GM12878 (cell line): ENCODE results near the gene PKMYT1. TPM values are rescaled to one million over a fixed set of nuclear protein-coding genes. Genes with fewer than 3 reads are reported as not detected.

Experiments
- ATAC-seq: fragments of 200-7000 bp; cut with Tn5 transposase; 3 replicates; pipeline ENCODE4 v1.9.1; 2020; ENCODE audit warnings: mild to moderate bottlenecking, moderate library complexity
- BruUV-seq: library from RNA; stranded (reverse); fragments of 400-500 nt; replicated peaks from 2 replicates; lab custom pipeline; 2021; lab: Mats Ljungman, UMichigan
- CTCF ChIA-PET: fragments of 300-600 bp; sonication (Branson Sonifier 250); formaldehyde crosslinking; extraction: SDS; loops from one replicate; lab custom pipeline; 2021; ENCODE audit warnings: inconsistent platforms; lab: Yijun Ruan, JAX
- POLR2A ChIA-PET: fragments of 350-600 bp; formaldehyde crosslinking; extraction: SDS; loops from one replicate; lab custom pipeline; 2021; ENCODE audit warnings: inconsistent platforms; lab: Charles Lee
- RAD21 ChIA-PET: fragments of 300-600 bp; sonication (Branson Sonifier 250); formaldehyde crosslinking; loops from one replicate; lab custom pipeline; 2023; ENCODE audit warnings: antibody characterized with exemption; ENCODE audit not compliant: unreplicated experiment; lab: Charles Lee
- SMC1A ChIA-PET: fragments of 300-600 bp; sonication (Branson Sonifier 250); formaldehyde crosslinking; loops from one replicate; lab custom pipeline; 2023; ENCODE audit not compliant: unreplicated experiment, uncharacterized antibody; lab: Charles Lee
- DNase-seq: peaks from one replicate; pipeline ENCODE4 v3.0.0-alpha.2; 2011; ENCODE audit warnings: low read depth, low spot score
- FAIRE-seq: peaks from 3 replicates; lab custom pipeline; 2011; peaks lifted over from hg19 to GRCh38; lab: Jason Lieb, UNC
- H2AFZ ChIP-seq: 2 replicates; pipeline ENCODE4 v1.6.0; 2011; ENCODE audit warnings: low read depth, low read length, control low read depth; ENCODE audit not compliant: control insufficient read depth
- H3K27ac ChIP-seq: 2 replicates; pipeline ENCODE4 v1.5.1; 2011; ENCODE audit warnings: control low read depth; ENCODE audit not compliant: control insufficient read depth, insufficient read depth
- H3K27me3 ChIP-seq, 2 experiments: replicated peaks in 1 of 2; 2 replicates each; pipeline versions ENCODE4 v1.6.0 to v1.6.1; 2011; ENCODE audit warnings: low read length in 1 of 2; ENCODE audit not compliant: control insufficient read depth in 2 of 2, insufficient read depth in 2 of 2
- H3K36me3 ChIP-seq, 2 experiments: 2 replicates each; pipeline ENCODE4 v1.5.1; 2011; ENCODE audit warnings: low read length in 1 of 2; ENCODE audit not compliant: control insufficient read depth in 2 of 2, insufficient read depth in 2 of 2
- H3K4me1 ChIP-seq: 2 replicates; pipeline ENCODE4 v1.6.1; 2011; ENCODE audit warnings: mild to moderate bottlenecking, low read length, moderate library complexity, mixed read lengths; ENCODE audit not compliant: control insufficient read depth, insufficient read depth
- H3K4me2 ChIP-seq: 2 replicates; pipeline ENCODE4 v1.6.0; 2011; ENCODE audit warnings: control low read depth; ENCODE audit not compliant: control insufficient read depth, insufficient read depth
- H3K4me3 ChIP-seq: fragments of 200-600 bp; sonication (generic); 2 replicates; pipeline ENCODE4 v1.5.1; 2016
- H3K79me2 ChIP-seq: 2 replicates; pipeline ENCODE4 v1.6.0; 2011; ENCODE audit warnings: low read length; ENCODE audit not compliant: control insufficient read depth, insufficient read depth
- H3K9ac ChIP-seq: 2 replicates; pipeline ENCODE4 v1.8.0; 2011; ENCODE audit warnings: low read length, control low read depth, mixed read lengths; ENCODE audit not compliant: control insufficient read depth, insufficient read depth
- H3K9me3 ChIP-seq: replicated peaks from 3 replicates; pipeline ENCODE4 v1.5.1; 2011; ENCODE audit warnings: mild to moderate bottlenecking, low read length; ENCODE audit not compliant: control insufficient read depth, insufficient read depth
- H4K20me1 ChIP-seq: 2 replicates; pipeline ENCODE4 v1.6.0; 2011; ENCODE audit not compliant: control insufficient read depth, insufficient read depth
- BHLHE40 ChIP-seq, 2 experiments: fragments of 450-650 bp in 1 of 2; IDR thresholded peaks; 2 replicates each; pipeline ENCODE4 v1.6.1; 2011 to 2017; ENCODE audit warnings: low read depth in 2 of 2, borderline replicate concordance in 1 of 2, improper control_type of control experiment in 1 of 2, low read length in 1 of 2, mild to moderate bottlenecking in 1 of 2
- DPF2 ChIP-seq: fragments of 450-650 bp; IDR thresholded peaks from 2 replicates; pipeline ENCODE4 v1.6.1; 2017; ENCODE audit warnings: mild to moderate bottlenecking
- E2F4 ChIP-seq: IDR thresholded peaks from 2 replicates; pipeline ENCODE4 v1.6.1; 2012; ENCODE audit warnings: low read depth, low read length, improper control_type of control experiment
- IKZF1 ChIP-seq: fragments of 450-650 bp; conservative IDR thresholded peaks from 2 replicates; pipeline ENCODE4 v1.6.1; 2017; ENCODE audit warnings: antibody characterized with exemption, mild to moderate bottlenecking
- MEF2B ChIP-seq: fragments of 450-650 bp; IDR thresholded peaks from 2 replicates; pipeline ENCODE4 v1.6.1; 2018; ENCODE audit warnings: mild to moderate bottlenecking, moderate library complexity; ENCODE audit not compliant: partially characterized antibody, poor library complexity, severe bottlenecking
- NR2F1 ChIP-seq: fragments of 450-650 bp; conservative IDR thresholded peaks from 2 replicates; pipeline ENCODE4 v1.6.1; 2017; ENCODE audit warnings: mild to moderate bottlenecking
- POU2F2 ChIP-seq: IDR thresholded peaks from 3 replicates; pipeline ENCODE4 v1.6.1; 2011; ENCODE audit warnings: low read depth, mild to moderate bottlenecking, low read length, borderline replicate concordance
- SP1 ChIP-seq: IDR thresholded peaks from one replicate; pipeline ENCODE4 v1.6.1; 2011; ENCODE audit warnings: low read depth, low read length
- STAT3 ChIP-seq: IDR thresholded peaks from 2 replicates; pipeline ENCODE4 v1.6.1; 2011; ENCODE audit warnings: low read depth, low read length, improper control_type of control experiment
- WGBS: methylation state at CpG from one replicate; pipeline ENCODE4 v1.1.6; 2016; ENCODE audit warnings: low lambda C conversion rate; ENCODE audit not compliant: insufficient replicate concordance, insufficient coverage; ENCODE audit errors: missing lambda C conversion rate; 5-methylcytosine and 5-hydroxymethylcytosine counted together
- in situ Hi-C: fragments of 300-500 bp; cut with MboI; formaldehyde crosslinking; loops from 9 replicates; pipeline ENCODE4 v1.14.3; 2018; ENCODE audit warnings: mixed read lengths
- intact Hi-C: fragments of 100-400 bp; cut with micrococcal nuclease; formaldehyde crosslinking; loops from one replicate; pipeline ENCODE4 v1.14.2; 2022; ENCODE audit not compliant: unreplicated experiment
- polyA plus RNA-seq, 11 experiments: library from polyadenylated mRNA; depleted of rRNA in 4 of 11; unstranded in 6 of 11; stranded (reverse) in 5 of 11; fragments of >200 nt; fragmentation: Nextera tagmentation in 4 of 11; fragmentation: Illumina TruSeq in 1 of 11; extraction: Ambion mirVana in 4 of 11; extraction: Trizol in 1 of 11; gene quantifications; 1 replicate in 1 of 11; 2 replicates in 10 of 11; pipeline versions ENCODE4 v1.2.1 to v1.2.3, GENCODE V29; 2011 to 2016; ENCODE audit warnings: inconsistent platforms in 2 of 11, missing spikeins in 2 of 11, low read depth in 1 of 11
- total RNA-seq, 4 experiments: library from RNA; depleted of rRNA in 3 of 4; stranded (reverse); fragments of >200 nt in 3 of 4; fragmentation: Illumina TruSeq in 1 of 4; extraction: Trizol in 1 of 4; gene quantifications; 2 replicates each; pipeline versions ENCODE4 v1.2.1 to v1.2.3, GENCODE V29; 2013 to 2021
- TF ChIP-seq, protein P1 (sequence below): IDR thresholded peaks from 2 replicates; pipeline ENCODE4 v1.6.1; 2011; ENCODE audit warnings: low read depth, low read length, improper control_type of control experiment, borderline replicate concordance
- TF ChIP-seq, protein P2 (sequence below), 3 experiments: IDR thresholded peaks in 2 of 3; conservative IDR thresholded peaks in 1 of 3; 2 replicates each; pipeline ENCODE4 v1.5.1; 2011; ENCODE audit warnings: low read depth in 3 of 3, low read length in 3 of 3, mild to moderate bottlenecking in 3 of 3, control low read depth in 2 of 3, moderate library complexity in 2 of 3, inconsistent platforms in 1 of 3, mixed read lengths in 1 of 3; ENCODE audit not compliant: control insufficient read depth in 2 of 3, insufficient read depth in 1 of 3; ENCODE audit errors: extremely low read depth in 1 of 3

PKMYT1 gene
- total and polyA plus RNA-seq, 10 of the 15 experiments (the other 5 are each of a cell fraction or from before 2014, with no cell fraction given), result 4.6 to 101 (median 29.9) TPM

DNA sequence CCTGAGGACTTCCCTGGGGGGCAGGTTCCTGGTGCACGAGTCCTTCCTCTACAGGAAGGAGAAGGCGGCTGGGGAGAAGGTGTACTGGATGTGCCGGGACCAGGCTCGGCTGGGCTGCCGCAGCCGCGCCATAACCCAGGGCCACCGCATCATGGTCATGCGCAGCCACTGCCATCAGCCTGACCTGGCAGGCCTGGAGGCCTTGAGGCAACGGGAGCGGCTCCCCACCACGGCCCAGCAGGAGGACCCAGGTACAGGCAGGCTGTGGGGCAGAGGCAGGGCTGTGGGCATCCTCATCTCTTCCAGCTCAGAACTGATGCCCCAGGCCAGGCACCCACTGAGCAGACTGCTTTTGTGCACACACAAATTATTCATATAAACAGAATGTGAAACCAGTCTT is 42.0 kb downstream of the PKMYT1 start:
- ATAC-seq (no peak), DNase-seq (no peak)
- 98% methylated on average over 12 of the region's 12 CpGs for WGBS
- H2AFZ ChIP-seq, result no peak overlapping the region
- no TSS peak for BruUV-seq
- H3K27me3 ChIP-seq, result no peaks in the 10 kb centered on the region
- no peaks in the 10 kb centered on the region for H4K20me1 ChIP-seq
- peaks cover 5% of the 10 kb centered on the region; the same call in 1 of the 2 replicates for H3K4me1 ChIP-seq
- intact Hi-C loops (no loop called here), in situ Hi-C loops (no loop called here)
- no peaks in the 10 kb centered on the region for H3K79me2 ChIP-seq
- no peak overlapping the region for H3K4me2 ChIP-seq
- ChIA-PET SMC1A (no interaction called here), RAD21 (no interaction called here), CTCF (no interaction called here)
- H3K36me3 ChIP-seq, result peaks cover 10 to 16% of the 10 kb centered on the region in 2 experiments; a peak in 3 of 4 replicates
- no peaks in the 10 kb centered on the region for H3K9me3 ChIP-seq
- H3K27ac ChIP-seq, result no peak overlapping the region
- no peak for TF ChIP-seq NR2F1
- TF ChIP-seq, protein P1, sequence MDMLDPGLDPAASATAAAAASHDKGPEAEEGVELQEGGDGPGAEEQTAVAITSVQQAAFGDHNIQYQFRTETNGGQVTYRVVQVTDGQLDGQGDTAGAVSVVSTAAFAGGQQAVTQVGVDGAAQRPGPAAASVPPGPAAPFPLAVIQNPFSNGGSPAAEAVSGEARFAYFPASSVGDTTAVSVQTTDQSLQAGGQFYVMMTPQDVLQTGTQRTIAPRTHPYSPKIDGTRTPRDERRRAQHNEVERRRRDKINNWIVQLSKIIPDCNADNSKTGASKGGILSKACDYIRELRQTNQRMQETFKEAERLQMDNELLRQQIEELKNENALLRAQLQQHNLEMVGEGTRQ, result no peak
- TF ChIP-seq, all 136 proteins: peak for 0
- Histone ChIP-seq H3K9ac (no peak overlapping the region), H3K4me3 (no peak overlapping the region)
- POLR2A ChIA-PET, result no interaction called here
- FAIRE-seq, result no peak

DNA sequence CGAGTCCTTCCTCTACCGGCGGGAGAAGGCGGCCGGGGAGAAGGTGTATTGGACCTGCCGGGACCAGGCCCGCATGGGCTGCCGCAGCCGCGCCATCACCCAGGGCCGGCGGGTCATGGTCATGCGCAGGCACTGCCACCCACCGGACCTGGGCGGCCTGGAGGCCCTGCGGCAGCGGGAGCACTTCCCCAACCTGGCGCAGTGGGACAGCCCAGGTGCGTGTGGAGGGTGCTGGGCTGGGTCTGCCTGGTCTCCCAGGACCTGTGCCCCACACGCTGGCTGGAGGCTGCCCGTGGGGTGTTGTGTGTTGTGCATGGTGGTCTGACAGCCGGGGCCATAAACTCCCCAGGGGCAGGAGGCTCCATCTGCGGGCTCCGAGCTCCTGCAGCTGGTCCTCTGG is 43.1 kb downstream of the PKMYT1 start:
- no TSS peak for BruUV-seq
- WGBS, result 92% methylated on average over 22 of the region's 24 CpGs
- in situ Hi-C loops, result no loop called here
- TF ChIP-seq BHLHE40 (IDR thresholded peaks at IDR 0.05; ENCODE audit: borderline replicate concordance in 1 of 2, low read depth in 2 of 2, low read length in 1 of 2) (no peak), SP1 (no peak), E2F4 (no peak), POU2F2 (no peak), DPF2 (no peak), MEF2B (no peak), IKZF1 (no peak), STAT3 (no peak)
- TF ChIP-seq, protein P2, sequence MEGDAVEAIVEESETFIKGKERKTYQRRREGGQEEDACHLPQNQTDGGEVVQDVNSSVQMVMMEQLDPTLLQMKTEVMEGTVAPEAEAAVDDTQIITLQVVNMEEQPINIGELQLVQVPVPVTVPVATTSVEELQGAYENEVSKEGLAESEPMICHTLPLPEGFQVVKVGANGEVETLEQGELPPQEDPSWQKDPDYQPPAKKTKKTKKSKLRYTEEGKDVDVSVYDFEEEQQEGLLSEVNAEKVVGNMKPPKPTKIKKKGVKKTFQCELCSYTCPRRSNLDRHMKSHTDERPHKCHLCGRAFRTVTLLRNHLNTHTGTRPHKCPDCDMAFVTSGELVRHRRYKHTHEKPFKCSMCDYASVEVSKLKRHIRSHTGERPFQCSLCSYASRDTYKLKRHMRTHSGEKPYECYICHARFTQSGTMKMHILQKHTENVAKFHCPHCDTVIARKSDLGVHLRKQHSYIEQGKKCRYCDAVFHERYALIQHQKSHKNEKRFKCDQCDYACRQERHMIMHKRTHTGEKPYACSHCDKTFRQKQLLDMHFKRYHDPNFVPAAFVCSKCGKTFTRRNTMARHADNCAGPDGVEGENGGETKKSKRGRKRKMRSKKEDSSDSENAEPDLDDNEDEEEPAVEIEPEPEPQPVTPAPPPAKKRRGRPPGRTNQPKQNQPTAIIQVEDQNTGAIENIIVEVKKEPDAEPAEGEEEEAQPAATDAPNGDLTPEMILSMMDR (IDR thresholded peaks at IDR 0.05 in 2 of 3, conservative IDR thresholded peaks at IDR 0.05 in 1 of 3; ENCODE audit: control insufficient read depth in 2 of 3, extremely low read depth in 1 of 3, insufficient read depth in 1 of 3, low read depth in 3 of 3, low read length in 3 of 3), result no peak

More for the DNA sequence above, 43.1 kb downstream of the PKMYT1 start:
- FAIRE-seq (no peak), DNase-seq (no peak), ATAC-seq (no peak)
- H4K20me1 ChIP-seq, result no peaks in the 10 kb centered on the region
- H2AFZ ChIP-seq, result no peak overlapping the region
- H3K27ac ChIP-seq, result no peak overlapping the region
- H3K4me3 ChIP-seq, result no peak overlapping the region
- POLR2A ChIA-PET, result no interaction called here
- H3K79me2 ChIP-seq, result no peaks in the 10 kb centered on the region
- CTCF ChIA-PET, result no interaction called here
- intact Hi-C loops, result no loop called here
- H3K9me3 ChIP-seq, result no peaks in the 10 kb centered on the region
- no peak overlapping the region for H3K9ac ChIP-seq
- no peaks in the 10 kb centered on the region for H3K27me3 ChIP-seq
- peaks cover 5% of the 10 kb centered on the region; the same call in 1 of the 2 replicates for H3K4me1 ChIP-seq
- H3K4me2 ChIP-seq, result no peak overlapping the region
- RAD21 ChIA-PET, result no interaction called here
- SMC1A ChIA-PET, result no interaction called here
- peaks cover 10 to 16% of the 10 kb centered on the region in 2 experiments; a peak in 3 of 4 replicates for H3K36me3 ChIP-seq
